ENCODE measurements around the gene KCTD2.
A peak's percentile ranks its signal among the peaks of the same experiment; 100 is the strongest.
"Not testable (repeated sequence)": the region's sequence is repeated elsewhere in the genome, so short reads cannot be mapped to it uniquely, and the experiment has no call there.

Gene KCTD2

GRCh38 chr17:75046407-75047289 lies at the start of gene KCTD2, which contains the start of gene ATP5PD:
KCTD2 (plus strand) TSS chr17:75047225; CDS start chr17:75047251, 26 bp downstream.
ATP5PD (minus strand) TSS chr17:75046969; CDS start chr17:75042650, 4,319 bp downstream.
- FAIRE-seq (peak; percentile 95), DNase-seq (ENCODE audit: insufficient read length, low spot score) (peak; percentile 98)

GRCh38 chr17:74998783-74999182 lies 48.2 kb upstream of the KCTD2 start:
- DNase-seq (ENCODE audit: insufficient read length, low spot score): no peak
- FAIRE-seq: no peak

- FAIRE-seq: no peak
- DNase-seq (ENCODE audit: insufficient read length, low spot score): no peak
These were observed 47.5 kb upstream of the KCTD2 start for GRCh38 chr17:74999523-74999922.

- DNase-seq (ENCODE audit: insufficient read length, low spot score): no peak
- FAIRE-seq: no peak
These were observed 44.8 kb upstream of the KCTD2 start for GRCh38 chr17:75001915-75002843.

GRCh38 chr17:75003070-75003956 lies 43.7 kb upstream of the KCTD2 start:
- no peak for FAIRE-seq

GRCh38 chr17:75003957-75004355 lies 43.1 kb upstream of the KCTD2 start:
- no peak for FAIRE-seq
- DNase-seq (ENCODE audit: insufficient read length, low spot score): no peak

More at GRCh38 chr17:75003070-75003956, 43.7 kb upstream of the KCTD2 start:
- DNase-seq (ENCODE audit: insufficient read length, low spot score): no peak

- DNase-seq (ENCODE audit: insufficient read length, low spot score): no peak
- FAIRE-seq: no peak
These were observed 42.7 kb upstream of the KCTD2 start for GRCh38 chr17:75004371-75004770.

- FAIRE-seq (no peak), DNase-seq (ENCODE audit: insufficient read length, low spot score) (no peak)
These were observed 41.7 kb upstream of the KCTD2 start for GRCh38 chr17:75005291-75005690.

- FAIRE-seq; DNase-seq (ENCODE audit: insufficient read length, low spot score): not testable (repeated sequence)
These were observed 40.9 kb upstream of the KCTD2 start for GRCh38 chr17:75006084-75006483.

GRCh38 chr17:75006653-75007052 lies 40.4 kb upstream of the KCTD2 start:
- FAIRE-seq: no peak
- DNase-seq (ENCODE audit: insufficient read length, low spot score): no peak

GRCh38 chr17:75008373-75008772 lies 38.7 kb upstream of the KCTD2 start:
- DNase-seq (ENCODE audit: insufficient read length, low spot score) (no peak), FAIRE-seq (no peak)

- FAIRE-seq: no peak
- no peak for DNase-seq (ENCODE audit: insufficient read length, low spot score)
These were observed 37.8 kb upstream of the KCTD2 start for GRCh38 chr17:75009139-75009724.

GRCh38 chr17:75010683-75011400 lies 36.2 kb upstream of the KCTD2 start:
- no peak for FAIRE-seq
- no peak for DNase-seq (ENCODE audit: insufficient read length, low spot score)

- no peak for FAIRE-seq
- no peak for DNase-seq (ENCODE audit: insufficient read length, low spot score)
These were observed 35.5 kb upstream of the KCTD2 start for GRCh38 chr17:75011401-75012095.

- FAIRE-seq (no peak), DNase-seq (ENCODE audit: insufficient read length, low spot score) (no peak)
These were observed 35.0 kb upstream of the KCTD2 start for GRCh38 chr17:75012096-75012345.

- DNase-seq (ENCODE audit: insufficient read length, low spot score) (peak; percentile 96), FAIRE-seq (peak; percentile 52)
These were observed 34.5 kb upstream of the KCTD2 start, which contains the start of gene MRPL58 for GRCh38 chr17:75012346-75013091. MRPL58 (plus strand) TSS chr17:75012670; CDS start chr17:75012687, 17 bp downstream.

- peak; percentile 26 for FAIRE-seq
These were observed 33.9 kb upstream of the KCTD2 start for GRCh38 chr17:75013092-75013559.

GRCh38 chr17:75019146-75019545 lies 27.9 kb upstream of the KCTD2 start:
- DNase-seq (ENCODE audit: insufficient read length, low spot score) (no peak), FAIRE-seq (no peak)

More at GRCh38 chr17:75013092-75013559, 33.9 kb upstream of the KCTD2 start:
- no peak for DNase-seq (ENCODE audit: insufficient read length, low spot score)
